ENCODE data around the gene CENPX. TPM values are rescaled to one million over a fixed set of nuclear protein-coding genes. Genes with fewer than 3 reads are reported as not detected.

The CENPX gene
- total and polyA plus RNA-seq, 2 of the 13 experiments (the other 11 are each of a cell fraction or from before 2014, with no cell fraction given) = 92.7 to 170 TPM

DNA sequence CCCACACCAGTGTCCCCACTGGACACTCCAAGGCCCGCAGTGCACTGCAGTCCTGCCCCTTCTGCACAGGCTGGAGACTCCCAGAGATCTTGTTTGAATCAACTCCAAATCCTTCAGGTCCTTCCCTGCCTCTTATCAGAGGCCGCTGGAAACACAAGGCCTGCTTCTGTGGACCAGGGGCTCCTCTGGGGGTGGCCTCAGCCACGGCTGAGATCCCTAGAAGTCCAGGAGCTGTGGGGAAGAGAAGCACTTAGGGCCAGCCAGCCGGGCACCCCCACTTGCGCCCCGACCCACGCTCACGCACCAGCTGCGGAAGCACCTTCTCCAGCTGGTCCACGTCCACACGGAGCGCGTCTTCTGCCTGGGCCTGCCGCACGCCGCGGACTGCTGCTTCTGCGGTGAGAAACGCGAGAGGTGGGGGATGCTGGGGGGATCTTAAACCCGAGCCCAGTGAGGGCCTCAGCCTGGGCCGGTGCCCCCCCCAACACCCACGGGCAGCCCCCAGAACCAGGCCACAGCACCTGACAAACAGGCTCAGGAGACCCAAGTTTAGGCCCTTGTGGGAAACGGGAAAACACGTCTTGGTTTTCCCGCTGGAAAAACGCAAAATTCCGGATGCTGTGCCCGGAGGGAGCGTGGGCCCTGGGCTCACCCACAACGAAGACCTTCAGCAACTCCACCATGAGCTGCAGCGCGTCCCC lies 3.5 kb downstream of the CENPX start:
- Histone ChIP-seq H2AFZ (ENCODE audit: low read length) (no peak overlapping the region), H3K4me2 (ENCODE audit: low read depth, low read length) (no peak overlapping the region), H3K27me3 (ENCODE audit: control insufficient read depth in 1 of 2, insufficient read depth in 2 of 2, low read length in 2 of 2) (no peaks in the 10 kb centered on the region; a peak in 1 of 5 replicates), H3K4me1 (ENCODE audit: insufficient read depth, low read length) (peaks cover 82% of the 10 kb centered on the region), H3K36me3 (replicated peaks in 1 of 2; ENCODE audit: control insufficient read depth in 1 of 2, insufficient read depth in 2 of 2, low read length in 2 of 2) (peaks cover 8 to 11% of the 10 kb centered on the region in 2 experiments; a peak in 3 of 5 replicates), H3K79me2 (ENCODE audit: insufficient read depth, low read length) (peaks cover 35% of the 10 kb centered on the region), H3K9me3 (ENCODE audit: low read length) (no peaks in the 10 kb centered on the region), H3K9ac (ENCODE audit: insufficient read depth, low read depth, low read length) (no peak overlapping the region; the same call in 1 of the 2 replicates), H3K27ac (ENCODE audit: extremely low read length, insufficient read depth, low read length) (peak overlapping the region; percentile 68), H4K20me1 (ENCODE audit: insufficient read depth, low read length) (no peaks in the 10 kb centered on the region; the same call in 1 of the 2 replicates), H3K4me3 (replicated peaks in 1 of 3; ENCODE audit: insufficient read depth in 1 of 3, low read depth in 2 of 3, low read length in 3 of 3) (no peak overlapping the region)
- BruUV-seq (replicated peaks) = TSS peak; percentile 18
- ChIA-PET CTCF (ENCODE audit: low intra/inter-chr PET ratio, low total read pairs) (interaction anchor here (0.6 to 6.8 kb wide), 6 partner anchors 18 to 135 kb away, joined by 3 to 181 read pairs (median 9); partner anchors contain the start of genes ASPSCR1 and NOTUM), POLR2A (interaction anchor here (1.0 to 14.1 kb wide), 15 partner anchors 10 to 137 kb away, joined by 3 to 470 read pairs (median 10); partner anchors contain the start of genes DCXR, FASN, MAFG and NOTUM)
- ATAC-seq (no peak), FAIRE-seq (no peak), DNase-seq (ENCODE audit: low spot score) (no peak)
- 95% methylated on average over 33 of the region's 33 CpGs for WGBS (ENCODE audit: low lambda C conversion rate)
- in situ Hi-C loops (cut with HindIII; ENCODE audit: extremely low pct_ligation_motif_present, low pct_unique_long_range_greater_than_20kb) = no loop called here
- intact Hi-C loops (cut with micrococcal nuclease; ENCODE audit: unreplicated experiment) = no loop called here
- TF ChIP-seq DNMT1 (CRISPR knock-in tag; IDR thresholded peaks at IDR 0.05) = 0 out of 2 replicates have a peak, but pooled peaks have one; percentile 50
- 0 out of 2 replicates have a peak, but pooled peaks have one; percentile 70 for TF ChIP-seq NFATC3 (CRISPR knock-in tag; IDR thresholded peaks at IDR 0.05)
- TF ChIP-seq RFX1 (IDR thresholded peaks at IDR 0.05) = no peak
- TF ChIP-seq, protein P1, sequence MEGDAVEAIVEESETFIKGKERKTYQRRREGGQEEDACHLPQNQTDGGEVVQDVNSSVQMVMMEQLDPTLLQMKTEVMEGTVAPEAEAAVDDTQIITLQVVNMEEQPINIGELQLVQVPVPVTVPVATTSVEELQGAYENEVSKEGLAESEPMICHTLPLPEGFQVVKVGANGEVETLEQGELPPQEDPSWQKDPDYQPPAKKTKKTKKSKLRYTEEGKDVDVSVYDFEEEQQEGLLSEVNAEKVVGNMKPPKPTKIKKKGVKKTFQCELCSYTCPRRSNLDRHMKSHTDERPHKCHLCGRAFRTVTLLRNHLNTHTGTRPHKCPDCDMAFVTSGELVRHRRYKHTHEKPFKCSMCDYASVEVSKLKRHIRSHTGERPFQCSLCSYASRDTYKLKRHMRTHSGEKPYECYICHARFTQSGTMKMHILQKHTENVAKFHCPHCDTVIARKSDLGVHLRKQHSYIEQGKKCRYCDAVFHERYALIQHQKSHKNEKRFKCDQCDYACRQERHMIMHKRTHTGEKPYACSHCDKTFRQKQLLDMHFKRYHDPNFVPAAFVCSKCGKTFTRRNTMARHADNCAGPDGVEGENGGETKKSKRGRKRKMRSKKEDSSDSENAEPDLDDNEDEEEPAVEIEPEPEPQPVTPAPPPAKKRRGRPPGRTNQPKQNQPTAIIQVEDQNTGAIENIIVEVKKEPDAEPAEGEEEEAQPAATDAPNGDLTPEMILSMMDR (CRISPR knock-in tag; IDR thresholded peaks at IDR 0.05) = peak; percentile 9; the same call in 1 of the 2 replicates
- TF ChIP-seq, protein P2, sequence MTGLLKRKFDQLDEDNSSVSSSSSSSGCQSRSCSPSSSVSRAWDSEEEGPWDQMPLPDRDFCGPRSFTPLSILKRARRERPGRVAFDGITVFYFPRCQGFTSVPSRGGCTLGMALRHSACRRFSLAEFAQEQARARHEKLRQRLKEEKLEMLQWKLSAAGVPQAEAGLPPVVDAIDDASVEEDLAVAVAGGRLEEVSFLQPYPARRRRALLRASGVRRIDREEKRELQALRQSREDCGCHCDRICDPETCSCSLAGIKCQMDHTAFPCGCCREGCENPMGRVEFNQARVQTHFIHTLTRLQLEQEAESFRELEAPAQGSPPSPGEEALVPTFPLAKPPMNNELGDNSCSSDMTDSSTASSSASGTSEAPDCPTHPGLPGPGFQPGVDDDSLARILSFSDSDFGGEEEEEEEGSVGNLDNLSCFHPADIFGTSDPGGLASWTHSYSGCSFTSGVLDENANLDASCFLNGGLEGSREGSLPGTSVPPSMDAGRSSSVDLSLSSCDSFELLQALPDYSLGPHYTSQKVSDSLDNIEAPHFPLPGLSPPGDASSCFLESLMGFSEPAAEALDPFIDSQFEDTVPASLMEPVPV (CRISPR knock-in tag; IDR thresholded peaks at IDR 0.05) = peak; percentile 38; the same call in 1 of the 2 replicates
- peak; percentile 100 for TF ChIP-seq AKAP8 (CRISPR knock-in tag; IDR thresholded peaks at IDR 0.05)
- TF ChIP-seq, protein P3, sequence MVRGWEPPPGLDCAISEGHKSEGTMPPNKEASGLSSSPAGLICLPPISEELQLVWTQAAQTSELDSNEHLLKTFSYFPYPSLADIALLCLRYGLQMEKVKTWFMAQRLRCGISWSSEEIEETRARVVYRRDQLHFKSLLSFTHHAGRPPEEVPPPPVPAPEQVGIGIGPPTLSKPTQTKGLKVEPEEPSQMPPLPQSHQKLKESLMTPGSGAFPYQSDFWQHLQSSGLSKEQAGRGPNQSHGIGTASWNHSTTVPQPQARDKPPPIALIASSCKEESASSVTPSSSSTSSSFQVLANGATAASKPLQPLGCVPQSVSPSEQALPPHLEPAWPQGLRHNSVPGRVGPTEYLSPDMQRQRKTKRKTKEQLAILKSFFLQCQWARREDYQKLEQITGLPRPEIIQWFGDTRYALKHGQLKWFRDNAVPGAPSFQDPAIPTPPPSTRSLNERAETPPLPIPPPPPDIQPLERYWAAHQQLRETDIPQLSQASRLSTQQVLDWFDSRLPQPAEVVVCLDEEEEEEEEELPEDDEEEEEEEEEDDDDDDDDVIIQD (CRISPR knock-in tag; IDR thresholded peaks at IDR 0.05; ENCODE audit: low read depth) = no peak
- TF ChIP-seq, protein P4, sequence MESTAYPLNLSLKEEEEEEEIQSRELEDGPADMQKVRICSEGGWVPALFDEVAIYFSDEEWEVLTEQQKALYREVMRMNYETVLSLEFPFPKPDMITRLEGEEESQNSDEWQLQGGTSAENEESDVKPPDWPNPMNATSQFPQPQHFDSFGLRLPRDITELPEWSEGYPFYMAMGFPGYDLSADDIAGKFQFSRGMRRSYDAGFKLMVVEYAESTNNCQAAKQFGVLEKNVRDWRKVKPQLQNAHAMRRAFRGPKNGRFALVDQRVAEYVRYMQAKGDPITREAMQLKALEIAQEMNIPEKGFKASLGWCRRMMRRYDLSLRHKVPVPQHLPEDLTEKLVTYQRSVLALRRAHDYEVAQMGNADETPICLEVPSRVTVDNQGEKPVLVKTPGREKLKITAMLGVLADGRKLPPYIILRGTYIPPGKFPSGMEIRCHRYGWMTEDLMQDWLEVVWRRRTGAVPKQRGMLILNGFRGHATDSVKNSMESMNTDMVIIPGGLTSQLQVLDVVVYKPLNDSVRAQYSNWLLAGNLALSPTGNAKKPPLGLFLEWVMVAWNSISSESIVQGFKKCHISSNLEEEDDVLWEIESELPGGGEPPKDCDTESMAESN (CRISPR knock-in tag; conservative IDR thresholded peaks at IDR 0.05) = no peak
- TF ChIP-seq RBM22 (optimal IDR thresholded peaks at IDR 0.05; ENCODE audit: low read length) = peak; percentile 4
- peak; percentile 97 for TF ChIP-seq RBFOX2 (IDR thresholded peaks at IDR 0.05; ENCODE audit: low read depth, low read length)
- TF ChIP-seq, protein P5, sequence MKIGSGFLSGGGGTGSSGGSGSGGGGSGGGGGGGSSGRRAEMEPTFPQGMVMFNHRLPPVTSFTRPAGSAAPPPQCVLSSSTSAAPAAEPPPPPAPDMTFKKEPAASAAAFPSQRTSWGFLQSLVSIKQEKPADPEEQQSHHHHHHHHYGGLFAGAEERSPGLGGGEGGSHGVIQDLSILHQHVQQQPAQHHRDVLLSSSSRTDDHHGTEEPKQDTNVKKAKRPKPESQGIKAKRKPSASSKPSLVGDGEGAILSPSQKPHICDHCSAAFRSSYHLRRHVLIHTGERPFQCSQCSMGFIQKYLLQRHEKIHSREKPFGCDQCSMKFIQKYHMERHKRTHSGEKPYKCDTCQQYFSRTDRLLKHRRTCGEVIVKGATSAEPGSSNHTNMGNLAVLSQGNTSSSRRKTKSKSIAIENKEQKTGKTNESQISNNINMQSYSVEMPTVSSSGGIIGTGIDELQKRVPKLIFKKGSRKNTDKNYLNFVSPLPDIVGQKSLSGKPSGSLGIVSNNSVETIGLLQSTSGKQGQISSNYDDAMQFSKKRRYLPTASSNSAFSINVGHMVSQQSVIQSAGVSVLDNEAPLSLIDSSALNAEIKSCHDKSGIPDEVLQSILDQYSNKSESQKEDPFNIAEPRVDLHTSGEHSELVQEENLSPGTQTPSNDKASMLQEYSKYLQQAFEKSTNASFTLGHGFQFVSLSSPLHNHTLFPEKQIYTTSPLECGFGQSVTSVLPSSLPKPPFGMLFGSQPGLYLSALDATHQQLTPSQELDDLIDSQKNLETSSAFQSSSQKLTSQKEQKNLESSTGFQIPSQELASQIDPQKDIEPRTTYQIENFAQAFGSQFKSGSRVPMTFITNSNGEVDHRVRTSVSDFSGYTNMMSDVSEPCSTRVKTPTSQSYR (CRISPR knock-in tag; IDR thresholded peaks at IDR 0.05; ENCODE audit: borderline replicate concordance) = no peak
- 0 out of 2 replicates have a peak, but pooled peaks have one; percentile 11 for TF ChIP-seq ZBTB38 (CRISPR knock-in tag; IDR thresholded peaks at IDR 0.05)
- TF ChIP-seq FOSL1 (CRISPR knock-in tag; IDR thresholded peaks at IDR 0.05; ENCODE audit: borderline replicate concordance) = no peak

All from HepG2 (cell line).